ENCODE data around the gene TNRC18. TPM values are rescaled to one million over a fixed set of nuclear protein-coding genes. Genes with fewer than 3 reads are reported as not detected.
A peak's percentile ranks its signal among the peaks of the same experiment; 100 is the strongest.

The TNRC18 gene
- total and polyA plus RNA-seq, 12 donors, result 10.1 to 42.3 (median 30.3) TPM

GRCh38 chr7:5406957-5407945, 16.4 kb downstream of the TNRC18 start:
- 74 to 81% methylated on average over 24 of the region's 24 CpGs for WGBS, 2 donors
- Histone ChIP-seq H3K4me1 (peaks cover 0 to 40% (median 9%) of the 10 kb centered on the region in 9 donors), H3K4me3 (no peak overlapping the region), H3K36me3 (peaks cover 0 to 51% (median 5%) of the 10 kb centered on the region in 9 donors), H3K27ac (no peak overlapping the region), H3K9me3 (peaks cover 0 to 7% (median 0%) of the 10 kb centered on the region in 11 donors), H3K27me3 (no peaks in the 10 kb centered on the region)
- ATAC-seq (peak in 3 of 8 donors; percentile 11 to 40 (median 16)), DNase-seq (no peak)
- intact Hi-C loops (cut with DNase I), result no loop called here
- TF ChIP-seq CTCF (IDR thresholded peaks at IDR 0.05), result no peak

- Histone ChIP-seq H3K27me3 (no peaks in the 10 kb centered on the region), H3K36me3 (peaks cover 0 to 61% (median 5%) of the 10 kb centered on the region in 9 donors), H3K27ac (no peak overlapping the region), H3K4me3 (no peak overlapping the region), H3K4me1 (peaks cover 0 to 26% (median 5%) of the 10 kb centered on the region in 9 donors), H3K9me3 (no peaks in the 10 kb centered on the region)
- no peak for TF ChIP-seq CTCF (IDR thresholded peaks at IDR 0.05)
- intact Hi-C loops (cut with DNase I), result no loop called here
- WGBS, 2 donors, result 76 to 83% methylated on average over 8 of the region's 8 CpGs
- DNase-seq, result no peak
- no peak for ATAC-seq
These were observed 19.2 kb downstream of the TNRC18 start for GRCh38 chr7:5404421-5404826.

- no peak overlapping the region for H3K27ac ChIP-seq
- H3K9me3 ChIP-seq, result no peaks in the 10 kb centered on the region
- no peak for ATAC-seq
- intact Hi-C loops (cut with DNase I), result no loop called here
- no peak for DNase-seq
- no peaks in the 10 kb centered on the region for H3K27me3 ChIP-seq
- H3K4me1 ChIP-seq, result peaks cover 0 to 23% (median 4%) of the 10 kb centered on the region in 9 donors
- peaks cover 0 to 51% (median 5%) of the 10 kb centered on the region in 9 donors for H3K36me3 ChIP-seq
- TF ChIP-seq CTCF (IDR thresholded peaks at IDR 0.05), result no peak
- WGBS, 2 donors, result 95 to 96% methylated on average over 6 of the region's 6 CpGs
- no peak overlapping the region for H3K4me3 ChIP-seq
These were observed 20.2 kb downstream of the TNRC18 start for GRCh38 chr7:5403442-5403841.

GRCh38 chr7:5397736-5398135, 25.9 kb downstream of the TNRC18 start:
- ATAC-seq, result no peak
- intact Hi-C loops (cut with DNase I), result no loop called here

More at GRCh38 chr7:5397736-5398135, 25.9 kb downstream of the TNRC18 start:
- H3K4me3 ChIP-seq, result peak overlapping the region in 1 of 10 donors; percentile 68
- peaks cover 0 to 34% (median 8%) of the 10 kb centered on the region in 9 donors for H3K36me3 ChIP-seq
- WGBS, 2 donors, result 75 to 80% methylated on average over 7 of the region's 7 CpGs
- peak overlapping the region in 9 of 10 donors; percentile 40 to 95 (median 69) for H3K27ac ChIP-seq
- DNase-seq, result no peak
- TF ChIP-seq CTCF (IDR thresholded peaks at IDR 0.05), result no peak
- H3K9me3 ChIP-seq, result no peaks in the 10 kb centered on the region
- no peaks in the 10 kb centered on the region for H3K27me3 ChIP-seq
- peaks cover 0 to 31% (median 13%) of the 10 kb centered on the region in 9 donors for H3K4me1 ChIP-seq
